ENCODE data around the gene GOLGA7B.

Gene GOLGA7B

DNA sequence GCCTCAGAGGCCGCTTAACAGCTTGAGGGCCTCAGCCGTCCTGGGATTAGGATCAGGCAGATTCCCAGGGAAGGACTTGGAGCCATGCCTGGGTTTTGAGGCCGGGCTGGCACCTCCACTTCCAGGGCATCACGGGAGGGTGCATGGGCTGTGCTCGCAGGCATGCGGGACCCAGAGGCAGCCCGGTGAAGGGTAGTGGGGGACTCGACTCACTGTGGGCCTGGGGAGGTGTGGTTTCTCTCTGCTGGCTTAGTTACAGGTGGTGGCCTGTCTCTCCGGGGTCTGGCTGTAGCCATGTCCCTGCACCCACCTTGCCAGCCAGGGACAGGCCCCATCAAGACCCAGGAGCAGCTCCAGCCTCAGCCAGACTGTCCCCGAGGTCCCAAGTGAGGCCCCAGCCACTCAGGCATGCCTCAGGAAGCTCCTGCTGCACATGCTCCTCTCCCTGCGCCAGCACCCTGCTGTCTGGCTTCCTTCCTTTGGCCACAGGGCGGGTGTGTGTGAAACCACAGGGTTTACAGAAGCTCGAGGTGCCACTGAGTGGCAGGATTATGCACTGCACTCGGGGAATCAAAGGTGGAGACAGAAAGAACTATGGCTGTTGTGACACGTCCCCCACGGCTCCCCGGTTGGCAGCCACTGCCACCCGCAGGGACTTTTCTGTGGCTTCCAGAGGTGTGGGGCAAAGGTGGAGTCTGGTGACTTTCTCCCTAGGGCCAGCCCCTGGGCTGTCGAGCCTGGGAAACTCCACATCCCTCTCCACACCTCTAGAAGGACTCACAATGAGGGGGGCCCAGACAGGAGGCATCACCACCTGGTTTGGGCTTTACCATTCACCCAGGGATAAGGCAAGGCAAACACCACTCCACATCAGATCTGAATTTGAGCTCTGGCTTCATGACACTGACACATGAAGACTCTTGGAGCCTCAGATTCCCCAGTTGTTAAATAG lies 19.7 kb downstream of the GOLGA7B start:
- DNase-seq = peak; percentile 86

DNA sequence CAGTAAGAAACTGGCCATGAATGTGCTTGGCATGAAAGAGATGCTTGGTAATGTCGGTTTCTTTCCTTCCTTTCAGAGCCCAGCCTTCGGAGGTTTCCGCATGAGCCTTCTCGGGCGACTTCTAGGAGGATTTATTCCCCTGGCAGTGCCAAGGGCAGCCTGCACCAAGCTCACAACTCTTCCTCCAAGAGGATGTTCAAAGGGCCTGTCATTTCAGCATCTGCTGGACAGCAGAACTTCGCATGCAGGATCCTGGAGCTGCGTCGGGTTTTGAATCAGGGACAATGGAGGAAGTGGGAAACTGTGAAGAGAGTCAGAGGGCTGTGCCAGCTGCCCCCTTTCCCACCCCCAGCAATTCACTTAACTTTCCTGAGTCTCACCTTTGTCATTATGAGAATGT lies 21.3 kb downstream of the GOLGA7B start:
- DNase-seq = no peak

DNA sequence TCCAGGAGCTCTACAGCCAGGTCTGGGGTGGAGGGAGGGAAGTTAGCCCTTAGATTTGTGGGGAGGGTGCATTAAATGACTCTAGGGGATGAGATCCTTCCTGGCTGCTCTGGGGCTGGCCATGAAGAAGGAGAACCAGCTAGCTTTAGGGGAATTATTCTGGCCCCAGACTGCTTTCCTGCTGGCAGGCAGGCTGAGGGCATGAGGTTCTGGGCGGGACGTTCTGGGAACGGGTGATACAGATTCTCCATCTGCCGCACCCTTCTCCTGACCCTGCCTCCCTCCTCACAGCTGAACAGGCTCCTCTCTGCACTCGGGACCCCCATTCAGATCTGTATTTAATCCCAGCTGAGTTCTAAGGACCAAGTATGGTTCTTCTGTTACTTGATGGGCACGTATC lies 23.9 kb downstream of the GOLGA7B start:
- no peak for DNase-seq

DNA sequence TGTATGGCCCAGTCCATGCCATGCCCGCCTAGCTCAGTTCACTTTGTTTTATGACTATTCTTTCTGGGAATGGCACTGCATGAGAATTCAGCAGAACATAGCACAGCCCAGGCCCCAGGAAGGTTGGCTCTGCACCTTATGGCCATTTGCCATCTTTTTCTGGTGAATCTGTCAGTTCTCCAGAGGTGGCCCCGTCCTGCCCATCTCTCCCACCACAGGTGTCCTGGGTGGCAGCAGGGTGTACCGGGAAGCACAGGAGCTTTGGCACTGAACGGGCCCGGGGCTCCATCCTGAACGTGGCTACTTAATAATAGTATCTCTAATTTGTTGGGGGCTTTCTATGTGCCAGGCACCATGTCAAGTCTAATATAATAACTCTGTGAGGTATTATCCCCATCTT lies 24.7 kb downstream of the GOLGA7B start:
- no peak for DNase-seq

DNA sequence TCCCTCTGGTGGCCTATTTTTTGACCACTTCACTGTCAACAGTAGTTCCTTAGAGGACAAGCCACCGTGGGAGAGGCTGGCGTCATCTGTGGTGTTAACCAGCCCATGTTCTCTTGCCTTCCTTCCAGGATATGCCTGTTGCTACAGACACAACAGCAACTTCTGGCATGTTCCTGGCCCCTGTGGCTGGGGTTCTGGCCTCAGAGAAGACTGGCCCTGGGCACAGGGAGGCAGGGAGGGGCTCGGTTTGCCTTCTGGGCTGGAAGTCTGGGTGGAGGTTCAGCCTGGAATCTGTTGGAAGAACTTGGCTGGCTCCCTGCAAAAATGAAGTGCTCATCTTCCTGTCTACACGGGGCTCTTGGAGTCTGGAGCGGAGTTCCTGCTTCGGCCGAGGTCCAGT lies 25.7 kb downstream of the GOLGA7B start:
- DNase-seq = no peak

DNA sequence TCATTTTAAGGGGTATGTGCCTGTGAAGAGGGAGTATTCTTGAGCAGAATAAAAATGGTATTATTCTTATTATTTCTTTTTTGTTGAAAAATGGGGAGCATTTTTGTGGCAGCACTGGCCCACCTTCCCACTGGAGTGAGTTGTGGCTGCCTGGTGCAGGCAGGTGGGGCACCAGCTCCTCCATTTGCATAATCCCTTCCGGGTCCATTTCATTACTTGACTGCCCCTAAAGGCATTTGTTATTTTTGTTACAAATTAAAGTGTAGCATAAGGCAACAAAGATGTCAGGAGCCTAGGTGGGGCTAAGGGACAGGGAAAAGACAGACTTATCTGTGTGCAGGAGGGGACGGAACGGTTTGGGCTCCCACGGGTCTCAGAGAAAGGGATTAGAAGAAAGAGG lies 26.8 kb downstream of the GOLGA7B start:
- no peak for DNase-seq

DNA sequence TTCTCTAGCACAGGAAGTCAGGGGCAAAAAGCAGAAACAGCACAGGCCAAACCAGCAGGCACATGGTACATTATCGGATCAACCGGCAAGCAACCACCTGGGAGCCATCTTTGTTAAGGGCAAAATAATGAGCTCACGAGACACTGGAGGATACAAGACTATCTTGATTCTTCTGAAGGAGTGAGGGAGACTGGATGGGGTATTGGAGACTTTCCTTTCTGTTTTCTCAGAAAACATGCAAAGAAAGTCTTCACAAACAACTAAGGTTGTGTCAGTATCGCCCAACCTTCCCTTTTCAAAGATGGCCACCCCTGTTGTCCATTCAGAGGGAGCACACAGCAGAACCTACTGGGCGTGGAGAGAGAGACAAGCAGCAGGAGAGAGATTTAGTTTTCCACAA lies 29.6 kb downstream of the GOLGA7B start:
- no peak for DNase-seq

DNA sequence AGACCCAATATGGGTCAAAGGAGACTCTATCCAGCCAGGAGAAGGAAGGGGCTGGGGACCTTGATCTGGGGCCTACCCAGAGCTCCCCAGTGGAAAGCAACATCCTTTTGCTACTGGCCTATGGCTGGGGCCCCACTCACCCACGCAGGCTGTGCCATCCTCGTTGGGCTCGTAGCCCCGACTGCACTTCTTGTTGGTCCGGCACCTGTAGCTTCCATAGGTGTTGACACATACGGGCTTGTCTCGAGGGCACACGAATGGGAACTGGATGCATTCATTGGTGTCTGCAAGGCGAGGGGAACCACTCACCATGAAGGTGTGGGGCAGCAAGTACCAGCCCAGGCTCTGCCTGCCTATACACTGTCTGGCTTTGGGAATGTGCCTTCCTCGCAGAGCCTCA lies 30.5 kb downstream of the GOLGA7B start:
- no peak for DNase-seq

DNA sequence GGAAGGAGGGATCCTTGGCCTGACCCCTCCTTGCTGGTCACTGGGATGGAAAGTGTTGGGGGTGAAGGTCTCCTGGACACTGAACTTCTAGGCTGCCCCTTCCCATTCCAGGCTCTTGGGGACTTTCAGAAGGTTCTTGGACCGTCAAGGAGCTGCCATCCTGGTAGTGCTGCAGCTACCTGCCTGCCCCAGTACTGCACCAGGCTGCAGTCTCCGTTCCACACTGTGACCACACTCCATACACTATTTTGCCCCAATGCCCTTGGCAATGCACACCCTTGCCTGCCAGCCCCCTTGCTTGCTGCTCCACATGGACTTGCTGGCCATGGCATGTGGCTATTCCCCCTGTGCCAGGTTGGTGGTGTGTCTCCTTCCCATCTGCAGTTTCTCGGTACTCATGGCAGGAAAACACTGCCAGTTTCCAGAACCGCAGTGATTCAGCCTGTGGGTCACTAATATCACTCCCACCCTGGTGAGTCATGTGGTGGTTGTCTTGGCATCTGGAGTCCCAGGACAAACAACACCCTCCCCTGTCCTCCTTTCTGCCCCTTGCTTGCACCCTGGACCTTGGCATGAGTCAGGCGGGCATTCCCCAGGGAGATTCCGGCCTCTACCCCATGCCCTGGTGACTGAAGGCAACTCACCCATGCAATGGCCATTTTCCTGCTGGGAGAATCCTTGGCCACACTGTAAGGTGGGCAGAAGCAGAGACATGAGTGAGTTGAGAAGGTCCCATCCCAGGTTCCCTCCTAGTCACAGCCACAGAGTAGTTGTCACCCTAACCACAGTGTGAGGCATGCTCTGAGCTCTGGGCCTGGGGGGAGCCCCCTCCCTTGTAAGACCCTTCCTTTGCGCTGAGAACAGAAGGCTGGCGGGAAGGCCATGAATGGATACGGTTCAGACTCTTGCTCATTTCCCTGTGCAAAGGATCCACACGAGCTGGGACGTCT lies 32.8 kb downstream of the GOLGA7B start:
- DNase-seq = no peak

DNA sequence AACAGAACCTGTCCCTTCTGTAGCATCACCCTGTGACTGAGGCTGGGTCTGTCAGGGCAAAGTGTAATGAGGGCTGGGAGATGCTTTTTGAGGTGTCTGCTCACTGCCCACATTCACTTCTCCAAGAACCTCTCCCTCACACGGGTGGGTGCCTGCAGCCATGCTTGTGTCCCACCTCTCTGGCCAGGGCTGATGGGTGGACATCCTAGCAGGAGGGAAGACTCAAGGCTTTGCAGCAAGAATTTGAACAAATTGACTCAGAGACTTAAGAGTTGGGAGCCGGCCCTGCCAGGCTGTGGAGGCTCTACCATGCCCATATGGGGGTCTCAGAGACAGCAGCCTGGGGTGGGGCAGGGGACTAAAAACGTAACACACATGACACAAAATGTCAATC lies 33.4 kb downstream of the GOLGA7B start:
- no peak for DNase-seq

DNA sequence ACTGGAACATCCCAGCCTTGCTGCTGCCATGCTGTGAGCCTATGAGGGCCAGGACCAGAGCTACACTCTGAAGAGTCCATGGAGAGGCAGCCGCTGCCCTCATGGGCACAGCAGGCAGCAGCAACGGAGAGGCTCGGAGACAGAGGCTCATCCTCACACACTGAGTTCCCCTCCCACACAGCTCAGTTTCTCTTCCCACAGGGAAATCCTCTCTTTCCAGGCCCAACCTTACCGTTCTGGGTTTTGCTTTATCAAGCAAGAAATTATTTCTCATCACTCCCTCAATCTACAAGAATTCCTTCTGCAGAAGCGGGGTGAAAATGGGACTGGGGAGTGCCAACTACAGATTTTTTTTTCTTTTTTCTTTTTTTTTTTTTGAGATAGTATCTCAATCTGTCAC lies 36.6 kb downstream of the GOLGA7B start:
- DNase-seq = no peak

DNA sequence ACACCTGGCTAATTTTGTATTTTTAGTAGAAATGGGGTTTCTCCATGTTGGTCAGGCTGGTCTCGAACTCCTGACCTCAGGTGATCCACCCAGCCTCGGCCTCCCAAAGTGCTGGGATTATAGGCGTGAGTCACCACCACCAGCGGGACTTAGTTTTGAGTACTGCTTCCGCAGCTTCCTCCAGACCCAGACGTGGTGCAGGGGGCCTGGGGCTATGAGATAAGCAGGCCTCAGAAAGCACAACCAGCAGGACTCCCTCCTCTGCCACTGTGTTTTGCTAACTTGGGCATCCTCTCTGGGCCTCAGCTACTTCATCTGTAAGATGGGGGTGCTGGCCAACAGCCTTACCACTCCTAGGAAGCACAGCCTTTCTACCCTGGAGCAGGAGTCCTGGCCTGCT lies 37.8 kb downstream of the GOLGA7B start:
- no peak for DNase-seq

DNA sequence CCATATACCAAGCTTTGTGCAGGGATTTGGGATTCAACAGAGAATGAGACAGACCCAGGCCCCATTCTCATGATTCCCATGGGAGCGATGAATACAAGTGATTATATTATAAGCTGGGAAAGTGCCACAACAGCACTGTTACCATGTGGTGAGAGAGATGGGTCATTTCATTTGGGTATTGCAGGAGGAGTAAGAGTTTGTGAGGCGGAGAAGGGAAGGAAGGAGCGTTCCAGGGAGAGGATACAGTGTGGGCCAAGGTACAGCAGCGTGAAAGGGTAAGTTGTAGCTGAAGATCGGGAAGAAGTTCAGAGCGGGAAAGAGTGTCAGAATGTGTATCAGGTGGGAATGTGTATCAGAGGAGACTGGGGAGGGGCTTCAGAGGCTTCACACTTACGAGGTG lies 38.5 kb downstream of the GOLGA7B start:
- no peak for DNase-seq

DNA sequence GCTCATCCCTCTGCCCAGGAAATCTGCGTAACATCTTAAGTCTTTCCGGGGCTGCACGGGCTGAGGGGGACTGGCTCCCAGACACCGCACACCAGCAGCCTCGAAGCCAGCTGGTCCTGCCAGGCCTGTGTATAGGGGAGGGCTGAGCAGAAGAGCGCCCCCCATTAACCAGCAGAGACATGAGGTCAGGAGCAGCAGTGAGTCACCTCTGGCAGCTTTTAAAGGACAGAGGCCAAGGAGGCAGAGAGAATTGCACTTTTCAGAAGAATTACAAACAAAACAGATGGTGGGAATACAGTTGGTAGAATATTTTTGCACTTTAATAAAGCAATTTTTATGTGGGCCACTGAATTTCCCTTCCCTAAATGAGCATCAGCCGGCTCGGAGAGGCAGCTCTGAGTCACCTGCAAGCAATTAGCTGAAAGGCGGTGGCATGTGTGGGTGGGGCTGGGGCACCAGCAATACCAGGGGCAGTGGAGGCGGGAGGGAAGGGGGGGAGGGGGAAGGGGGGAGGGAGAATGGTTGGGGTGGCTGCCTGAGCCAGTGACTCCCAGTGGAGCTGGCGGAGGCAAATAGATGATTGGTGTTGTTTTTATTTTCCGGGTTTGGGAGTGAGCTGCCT lies 39.1 kb downstream of the GOLGA7B start:
- DNase-seq = no peak

DNA sequence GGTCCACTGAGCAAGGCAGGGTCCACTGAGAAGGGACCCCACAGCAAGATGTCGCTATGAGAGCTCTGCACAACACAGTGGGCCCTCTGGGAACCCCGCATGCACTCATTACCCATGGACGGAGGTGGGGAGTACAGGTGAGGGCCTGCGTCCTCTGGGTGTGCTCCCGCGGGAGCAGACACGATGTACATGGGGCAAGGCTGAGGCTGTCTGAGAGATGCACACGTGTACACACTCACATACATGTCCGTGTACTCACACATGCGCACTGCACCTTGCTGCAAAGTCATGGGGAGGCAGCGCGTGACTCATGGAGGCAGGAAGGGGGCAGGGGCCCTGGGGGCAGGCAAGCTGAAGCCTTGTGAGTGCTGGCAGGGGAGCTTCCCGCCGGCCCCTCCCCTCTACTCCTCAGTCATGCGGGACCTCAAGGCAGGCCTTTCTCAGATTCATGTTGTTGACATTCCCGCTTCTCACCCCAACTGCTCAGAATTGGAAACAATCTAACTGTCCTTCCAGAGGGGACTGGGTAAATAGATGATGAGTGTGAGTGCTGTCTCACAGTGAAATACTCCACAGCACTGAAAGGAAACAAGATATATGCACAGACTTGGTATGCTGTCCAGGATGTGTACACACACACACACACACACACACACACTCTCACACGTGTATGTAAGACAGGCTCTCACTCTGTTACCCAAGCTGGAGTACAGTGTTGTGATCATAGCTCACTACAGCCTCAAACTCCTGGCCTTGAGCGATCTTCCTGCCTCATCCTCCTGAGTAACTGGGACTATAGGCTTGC lies 40.0 kb downstream of the GOLGA7B start:
- DNase-seq = no peak

DNA sequence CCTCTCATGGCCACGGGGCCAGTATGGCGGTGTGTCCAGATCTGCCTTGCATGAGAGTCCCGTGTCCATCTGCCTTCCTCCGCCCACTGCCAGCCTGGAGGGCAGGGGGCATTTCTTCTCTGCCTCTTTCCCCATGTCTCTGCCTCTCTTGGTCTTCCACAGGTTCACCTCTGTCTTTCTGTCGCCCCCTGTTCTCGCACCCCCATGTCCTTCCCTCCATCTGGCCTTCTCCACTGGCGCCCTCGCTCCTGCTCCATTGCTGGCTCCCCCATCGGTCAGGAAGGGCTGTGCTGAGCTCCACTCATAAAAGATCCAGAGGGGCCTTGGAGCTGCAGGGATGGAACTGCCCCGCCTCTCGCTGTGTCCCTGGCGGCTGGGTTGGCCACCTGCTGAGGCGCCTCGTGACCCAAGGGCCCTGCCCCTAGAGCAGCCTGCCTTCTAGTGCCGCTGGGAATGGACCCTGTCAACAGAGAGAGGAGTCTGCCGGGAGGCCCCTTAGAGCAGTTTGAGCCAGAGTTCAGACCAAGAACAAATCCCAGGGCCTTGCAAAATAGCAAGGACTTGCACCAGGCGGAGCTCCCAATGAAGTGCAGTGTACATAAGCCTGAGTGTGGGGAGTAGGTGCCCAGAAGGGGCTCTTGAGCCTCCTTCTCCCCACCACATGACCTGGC lies 42.0 kb downstream of the GOLGA7B start:
- no peak for DNase-seq

DNA sequence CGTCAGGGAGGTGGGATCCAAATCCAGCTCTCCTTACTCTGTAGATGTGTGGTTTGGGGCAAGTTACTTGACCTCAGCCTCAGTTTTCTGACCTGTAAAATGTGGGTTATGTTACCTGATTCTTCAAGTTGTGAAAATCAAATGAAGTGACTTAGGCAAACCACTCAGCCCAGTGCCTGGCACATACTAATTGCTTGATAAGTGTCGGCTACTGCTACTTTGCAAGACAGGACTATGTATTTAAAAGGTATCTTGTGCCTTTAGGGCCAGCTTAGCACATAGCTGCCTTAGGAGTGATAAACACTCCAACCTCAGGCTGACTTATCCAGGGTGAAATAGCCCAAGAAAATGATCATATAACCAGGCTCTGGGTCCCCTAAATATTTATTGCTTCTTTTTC lies 42.9 kb downstream of the GOLGA7B start:
- no peak for DNase-seq

DNA sequence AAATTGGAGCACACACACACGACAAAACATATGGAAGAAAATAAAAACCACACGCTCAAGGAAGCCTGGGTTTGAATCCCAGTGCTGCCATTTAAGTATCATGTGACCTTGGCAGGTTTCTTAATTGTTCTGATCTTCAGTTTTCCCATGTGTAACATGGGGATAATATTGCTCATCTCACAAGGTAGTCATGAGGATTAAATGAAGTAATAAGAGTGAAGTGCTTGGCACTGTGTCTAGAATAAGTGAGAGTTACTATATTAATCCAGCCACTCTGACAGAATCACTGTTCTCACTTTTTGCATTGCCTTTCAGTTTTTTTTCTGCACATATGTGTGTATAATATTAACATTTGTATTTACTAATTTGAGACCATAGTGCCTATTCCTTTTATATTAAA lies 43.3 kb downstream of the GOLGA7B start:
- DNase-seq = no peak

DNA sequence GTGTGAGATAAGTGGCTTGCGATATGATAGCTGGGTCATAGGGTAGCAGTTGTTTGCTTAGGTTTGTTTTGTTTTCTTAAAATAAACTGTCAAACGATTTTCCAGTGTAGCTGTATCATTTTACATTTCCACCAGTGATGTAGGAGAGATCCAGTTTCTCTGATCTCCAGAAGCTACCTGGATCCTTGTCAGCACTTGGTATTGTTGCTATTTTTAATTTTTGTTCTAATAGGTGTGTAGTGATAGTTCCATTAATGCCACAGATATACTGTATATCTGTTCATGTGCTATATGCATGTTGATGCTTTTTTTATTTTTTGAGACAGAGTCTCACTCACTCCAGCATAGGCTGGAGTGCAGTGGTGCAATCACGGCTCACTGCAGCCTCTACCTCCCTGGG lies 44.4 kb downstream of the GOLGA7B start:
- no peak for DNase-seq

DNA sequence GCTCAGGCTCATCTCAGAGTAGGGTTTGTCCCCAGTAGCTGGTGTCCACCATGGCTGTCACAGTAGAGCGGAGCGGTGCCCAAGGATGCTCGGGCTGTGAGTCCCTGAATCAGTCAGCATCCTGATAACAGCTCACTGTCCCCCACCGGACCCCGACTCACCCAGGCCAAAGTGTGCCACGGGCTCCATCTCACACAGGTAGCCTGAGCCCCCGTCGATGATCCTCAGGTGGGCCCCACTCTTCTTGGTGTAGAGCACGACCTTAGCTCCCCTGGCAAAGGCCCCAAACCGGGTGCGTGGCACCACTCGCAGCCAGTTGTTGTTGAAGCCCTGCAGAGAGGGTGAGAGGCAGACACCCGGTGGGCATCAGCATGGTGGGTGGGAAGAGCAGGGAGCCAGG lies 45.4 kb downstream of the GOLGA7B start:
- DNase-seq = no peak

DNA sequence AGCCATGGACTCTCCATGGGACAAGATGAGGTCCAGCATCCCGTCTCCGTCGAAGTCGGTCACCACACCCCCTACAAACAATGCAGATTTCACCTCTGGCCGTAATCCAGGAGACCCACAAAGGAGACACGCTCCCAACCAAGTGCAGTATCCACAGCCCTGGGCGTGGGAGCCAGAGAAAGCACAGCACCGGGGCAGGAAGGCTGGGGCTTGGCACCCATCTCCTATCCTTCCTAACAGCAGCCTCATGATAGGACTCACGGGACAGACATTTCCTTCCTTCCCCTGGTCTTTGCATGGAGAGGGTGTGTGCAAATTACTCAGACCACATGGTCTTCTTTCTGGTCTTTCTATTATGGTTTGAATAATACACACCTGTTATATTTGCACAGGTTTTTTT lies 46.3 kb downstream of the GOLGA7B start:
- no peak for DNase-seq

DNA sequence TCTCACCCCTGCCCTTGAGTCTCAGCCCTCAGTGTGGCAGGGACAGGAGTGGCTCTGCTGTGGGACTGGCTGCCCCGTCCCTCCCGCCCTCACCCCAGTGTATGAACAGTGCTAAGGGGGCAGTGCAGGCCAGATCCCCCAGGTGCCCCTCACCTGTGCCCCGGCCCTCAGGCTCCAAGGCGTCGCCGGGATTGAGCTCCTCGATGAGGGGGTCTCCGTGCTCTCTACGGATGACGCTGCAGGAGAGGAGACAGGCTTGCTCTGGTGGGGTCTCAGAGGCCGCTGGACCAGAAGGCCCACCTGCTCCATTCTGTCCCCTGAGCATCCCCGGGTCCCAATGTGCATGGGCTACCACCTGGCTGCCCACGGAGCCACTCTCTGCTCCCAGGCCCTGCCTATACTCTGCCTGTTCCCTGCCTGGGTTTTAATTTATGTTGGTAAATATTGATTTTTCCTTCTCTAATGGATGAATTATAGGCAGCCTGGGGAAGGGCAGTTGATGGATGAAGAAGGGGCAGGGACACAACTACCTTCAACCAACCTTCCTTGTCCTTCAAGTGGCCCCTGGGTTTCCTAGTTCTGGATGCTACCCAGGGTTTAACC lies 47.2 kb downstream of the GOLGA7B start:
- no peak for DNase-seq

All from RPMI8226 (cell line).